ENCODE results near the gene MPP4. TPM values are rescaled to one million over a fixed set of nuclear protein-coding genes. Genes with fewer than 3 reads are reported as not detected.

Gene MPP4
- total RNA-seq, 1 experiment from 2014 or later: not detected

- TF ChIP-seq PRDM15 (CRISPR knock-in tag; IDR thresholded peaks at IDR 0.05) (no peak), ZSCAN18 (CRISPR knock-in tag; IDR thresholded peaks at IDR 0.05) (no peak), GTF2I (CRISPR knock-in tag; conservative IDR thresholded peaks at IDR 0.05) (no peak)
Observed at GRCh38 chr2:201600906-201601305, 97.5 kb downstream of the MPP4 start (continued).

- DNase-seq (ENCODE audit: low spot score): no peak
- POLR2A ChIA-PET: no interaction called here
- CTCF ChIA-PET: no interaction called here
- TF ChIP-seq HMGA2 (CRISPR knock-in tag; IDR thresholded peaks at IDR 0.05): no peak
- TF ChIP-seq IRF2 (CRISPR knock-in tag; IDR thresholded peaks at IDR 0.05; ENCODE audit: borderline replicate concordance, low read depth): no peak
- no peaks in the 10 kb centered on the region for H3K4me1 Mint-ChIP-seq
- no peak overlapping the region for H3K27ac Mint-ChIP-seq
- H3K36me3 Mint-ChIP-seq: no peaks in the 10 kb centered on the region
- no peak for ATAC-seq
- peaks cover 6% of the 10 kb centered on the region for H3K27me3 Mint-ChIP-seq (ENCODE audit: low read depth)
- H3K4me3 Mint-ChIP-seq: no peak overlapping the region
- peaks cover 10% of the 10 kb centered on the region for H3K9me3 Mint-ChIP-seq
Observed at GRCh38 chr2:201597397-201597796, 101.0 kb downstream of the MPP4 start.

Other genes with a start within 250 kb of the MPP4 start
- 9.4 to 12.8 TPM (median 10.5 TPM) in 3 replicates for gene TRAK2, start 247.2 kb downstream of the MPP4 start, total RNA-seq (2021)
- gene STRADB, start 246.9 kb downstream of the MPP4 start, total RNA-seq (2021): 35.4 to 37.4 TPM (median 36.7 TPM) in 3 replicates
- 33.5 to 33.9 TPM (median 33.6 TPM) in 3 replicates for gene TMEM237, start 55.1 kb downstream of the MPP4 start, total RNA-seq (2021)
- gene ALS2, start 82.3 kb upstream of the MPP4 start, total RNA-seq (2021): 28.1 to 33.3 TPM (median 30.5 TPM) in 3 replicates
- gene CDK15, start 107.9 kb upstream of the MPP4 start, total RNA-seq (2021): not detected in 3 replicates

Measured in WTC11 (cell line).